K562 (cell line): Measurements from ENCODE around the gene INSL6. TPM values are rescaled to one million over a fixed set of nuclear protein-coding genes. Genes with fewer than 3 reads are reported as not detected.

Experiments used
- ATAC-seq: fragments of 200-7000 bp; cut with Tn5 transposase; 3 replicates; pipeline ENCODE4 v1.9.1; 2020; ENCODE audit warnings: moderate library complexity
- BruUV-seq: library from RNA; stranded (reverse); fragments of 400-500 nt; replicated peaks from 2 replicates; lab custom pipeline; 2021; lab: Mats Ljungman, UMichigan
- CTCF ChIA-PET: fragments of 300-600 bp; formaldehyde crosslinking; extraction: SDS; loops from one replicate; lab custom pipeline; 2021; ENCODE audit warnings: low intra/inter-chr PET ratio; lab: Yijun Ruan, JAX
- POLR2A ChIA-PET: fragments of 300-600, 350-650 bp; sonication (Branson Sonifier 250); formaldehyde crosslinking; extraction: SDS; loops from one replicate; lab custom pipeline; 2021; ENCODE audit warnings: antibody characterized with exemption, inconsistent platforms; lab: Yijun Ruan, JAX
- DNase-seq, 4 experiments: peaks; one replicate each; pipeline versions ENCODE4 v3.0.0 to v3.0.0-alpha.2; 2011 to 2018; ENCODE audit warnings: low spot score in 3 of 4, mixed read lengths in 3 of 4; ENCODE audit errors: extremely low read depth in 1 of 4
- FAIRE-seq: peaks from 2 replicates; lab custom pipeline; 2011; peaks lifted over from hg19 to GRCh38; lab: Jason Lieb, UNC
- H2AFZ ChIP-seq: 2 replicates; pipeline ENCODE4 v1.6.0; 2011; ENCODE audit warnings: low read depth, low read length, control low read depth, inconsistent platforms
- H3K27ac ChIP-seq: fragments of 200-600 bp; 3 replicates; pipeline ENCODE4 v1.8.0; 2011; ENCODE audit warnings: low read depth, mild to moderate bottlenecking, control low read depth, inconsistent platforms, low read length, moderate library complexity, mixed read lengths; ENCODE audit errors: extremely low read depth
- H3K27me3 ChIP-seq, 2 experiments: fragments of 300-600 bp in 1 of 2; 2 replicates in 1 of 2; 3 replicates in 1 of 2; pipeline versions ENCODE4 v1.6.0 to v1.8.0; 2011; ENCODE audit warnings: inconsistent platforms in 2 of 2, low read length in 2 of 2, mild to moderate bottlenecking in 1 of 2, mixed read lengths in 1 of 2, moderate library complexity in 1 of 2; ENCODE audit not compliant: control insufficient read depth in 2 of 2, insufficient read depth in 2 of 2
- H3K36me3 ChIP-seq: fragments of 300-600 bp; 3 replicates; pipeline ENCODE4 v1.8.0; 2011; ENCODE audit warnings: mild to moderate bottlenecking, low read length, inconsistent platforms; ENCODE audit not compliant: control insufficient read depth, insufficient read depth
- H3K4me1 ChIP-seq, 2 experiments: fragments of 200-600 bp in 1 of 2; replicated peaks in 1 of 2; 2 replicates in 1 of 2; 3 replicates in 1 of 2; pipeline versions ENCODE4 v1.5.1 to v1.8.0; 2011; ENCODE audit warnings: inconsistent platforms in 2 of 2, low read length in 2 of 2, mild to moderate bottlenecking in 1 of 2, mixed read lengths in 1 of 2, moderate library complexity in 1 of 2; ENCODE audit not compliant: control insufficient read depth in 2 of 2, insufficient read depth in 2 of 2
- H3K4me2 ChIP-seq: 2 replicates; pipeline ENCODE4 v1.6.1; 2011; ENCODE audit warnings: low read length, control low read depth, inconsistent platforms, mixed read lengths; ENCODE audit not compliant: insufficient read depth
- H3K4me3 ChIP-seq: fragments of 200-600 bp; sonication (generic), shearing (Covaris generic); 2 replicates; pipeline ENCODE4 v1.5.1; 2016; ENCODE audit warnings: control low read depth, inconsistent platforms
- H3K79me2 ChIP-seq: fragments of 200-600 bp; 3 replicates; pipeline ENCODE4 v1.8.0; 2011; ENCODE audit warnings: low read length, inconsistent platforms; ENCODE audit not compliant: control insufficient read depth, insufficient read depth
- H3K9ac ChIP-seq, 2 experiments: 2 replicates each; pipeline versions ENCODE4 v1.6.0 to v1.6.1; 2011; ENCODE audit warnings: low read depth in 2 of 2, low read length in 2 of 2, control low read depth in 1 of 2, inconsistent platforms in 1 of 2, mild to moderate bottlenecking in 1 of 2, mixed read lengths in 1 of 2; ENCODE audit not compliant: insufficient read depth in 1 of 2
- H3K9me1 ChIP-seq: one replicate; pipeline ENCODE4 v1.6.0; 2011; ENCODE audit warnings: inconsistent platforms, mild to moderate bottlenecking, low read length, moderate library complexity; ENCODE audit not compliant: control insufficient read depth, insufficient read depth
- H3K9me3 ChIP-seq: replicated peaks from 2 replicates; pipeline ENCODE4 v1.5.1; 2011; ENCODE audit warnings: low read depth, low read length, inconsistent platforms; ENCODE audit not compliant: control insufficient read depth, insufficient read depth
- H4K20me1 ChIP-seq: replicated peaks from 2 replicates; pipeline ENCODE4 v1.6.1; 2011; ENCODE audit warnings: low read length, inconsistent platforms, mixed read lengths; ENCODE audit not compliant: control insufficient read depth, insufficient read depth
- DIDO1 ChIP-seq: fragments of 450-650 bp; IDR thresholded peaks from 2 replicates; pipeline ENCODE4 v1.6.1; 2016; ENCODE audit warnings: low read depth, missing biosample characterization, missing genetic modification characterization
- EP400 ChIP-seq: fragments of 450-650 bp; IDR thresholded peaks from 2 replicates; pipeline ENCODE4 v1.6.1; 2017; ENCODE audit warnings: antibody characterized with exemption, mild to moderate bottlenecking, moderate library complexity
- MAFF ChIP-seq: IDR thresholded peaks from 2 replicates; pipeline ENCODE4 v1.6.1; 2012; ENCODE audit warnings: low read length, improper control_type of control experiment
- MEF2A ChIP-seq: IDR thresholded peaks from 2 replicates; pipeline ENCODE4 v1.6.1; 2011; ENCODE audit warnings: low read depth, mild to moderate bottlenecking, low read length, moderate library complexity; ENCODE audit not compliant: control insufficient read depth
- NCOA4 ChIP-seq: fragments of 450-650 bp; IDR thresholded peaks from 2 replicates; pipeline ENCODE4 v1.6.1; 2018; ENCODE audit warnings: mild to moderate bottlenecking; ENCODE audit not compliant: partially characterized antibody
- NFE2L1 ChIP-seq: fragments of 450-650 bp; IDR thresholded peaks from 2 replicates; pipeline ENCODE4 v1.6.1; 2016; ENCODE audit warnings: missing genetic modification characterization, low read depth, mild to moderate bottlenecking, missing compliant biosample characterization, moderate library complexity, borderline replicate concordance
- SETDB1 ChIP-seq: IDR thresholded peaks from one replicate; pipeline ENCODE4 v1.6.1; 2012; ENCODE audit warnings: low read length, control low read depth, inconsistent platforms
- TBP ChIP-seq: optimal IDR thresholded peaks from 2 replicates; pipeline ENCODE3; 2011; ENCODE audit warnings: low read depth, low read length, improper control_type of control experiment
- XRCC5 ChIP-seq: fragments of 200-400 bp; formaldehyde crosslinking; IDR thresholded peaks from 2 replicates; pipeline ENCODE4 v1.6.1; 2017; ENCODE audit warnings: low read depth, mild to moderate bottlenecking, low read length
- ZEB2 ChIP-seq: fragments of 450-650 bp; IDR thresholded peaks from 2 replicates; pipeline ENCODE4 v1.6.1; 2016
- ZNF175 ChIP-seq: fragments of 200-800 bp; sonication (Bioruptor generic); IDR thresholded peaks from 2 replicates; pipeline ENCODE4 v1.6.1; 2016; ENCODE audit warnings: low read depth, mild to moderate bottlenecking, missing genetic modification characterization, missing compliant biosample characterization
- ZNF57 ChIP-seq: fragments of 450-650 bp; formaldehyde crosslinking; IDR thresholded peaks from 2 replicates; pipeline ENCODE4 v1.4.0; 2020; ENCODE audit warnings: mild to moderate bottlenecking, moderate library complexity
- ZNF75A ChIP-seq: fragments of 450-650 bp; formaldehyde crosslinking; IDR thresholded peaks from 2 replicates; pipeline ENCODE4 v1.4.0; 2020; ENCODE audit warnings: mild to moderate bottlenecking
- ZNF778 ChIP-seq: fragments of 450-650 bp; formaldehyde crosslinking; IDR thresholded peaks from 2 replicates; pipeline ENCODE4 v1.4.0; 2020; ENCODE audit warnings: mild to moderate bottlenecking, moderate library complexity
- WGBS: fragments of 100-300 bp; shearing (Covaris generic); methylation state at CpG from one replicate; pipeline ENCODE4 v1.1.6; 2016; ENCODE audit warnings: low coverage, mixed read lengths; ENCODE audit not compliant: insufficient coverage; ENCODE audit errors: missing lambda C conversion rate; 5-methylcytosine and 5-hydroxymethylcytosine counted together
- in situ Hi-C: fragments of 300-500 bp; cut with MboI; formaldehyde crosslinking; loops from 4 replicates; pipeline ENCODE4 v1.15.0; 2018; ENCODE audit warnings: inconsistent platforms, mixed read lengths
- intact Hi-C: fragments of 100-400 bp; cut with micrococcal nuclease; formaldehyde crosslinking; loops from 2 replicates; pipeline ENCODE4 v1.14.2; 2022
- polyA plus RNA-seq, 8 experiments: library from polyadenylated mRNA; depleted of rRNA in 4 of 8; stranded (reverse) in 5 of 8; unstranded in 3 of 8; fragments of >200 nt; fragmentation: Nextera tagmentation in 2 of 8; fragmentation: Illumina TruSeq in 1 of 8; extraction: Ambion mirVana in 2 of 8; extraction: Trizol in 1 of 8; gene quantifications; 2 replicates each; pipeline versions ENCODE4 v1.2.1 to v1.2.3, GENCODE V29; 2011 to 2014; ENCODE audit warnings: inconsistent platforms in 1 of 8, missing spikeins in 1 of 8
- total RNA-seq, 7 experiments: library from RNA; depleted of rRNA in 6 of 7; stranded (reverse); fragments of >200 nt in 6 of 7; fragmentation: Illumina TruSeq in 2 of 7; extraction: Trizol in 2 of 7; gene quantifications; 2 replicates each; pipeline versions ENCODE4 v1.2.1 to v1.2.3, GENCODE V29; 2011 to 2021; ENCODE audit warnings: low replicate concordance in 1 of 7
- TF ChIP-seq, protein P1 (sequence below): fragments of 450-650 bp; IDR thresholded peaks from 2 replicates; pipeline ENCODE4 v1.6.1; 2016; ENCODE audit warnings: borderline replicate concordance
- TF ChIP-seq, protein P2 (sequence below): fragments of 450-650 bp; IDR thresholded peaks from 2 replicates; pipeline ENCODE4 v1.7.1; 2018; ENCODE audit warnings: mild to moderate bottlenecking, low read depth; ENCODE audit not compliant: partially characterized antibody

Gene INSL6
- total and polyA plus RNA-seq, 9 of the 15 experiments (the other 6 are each of a cell fraction or from before 2014, with no cell fraction given), result 0.04 to 0.06 TPM; not detected in 7

DNA sequence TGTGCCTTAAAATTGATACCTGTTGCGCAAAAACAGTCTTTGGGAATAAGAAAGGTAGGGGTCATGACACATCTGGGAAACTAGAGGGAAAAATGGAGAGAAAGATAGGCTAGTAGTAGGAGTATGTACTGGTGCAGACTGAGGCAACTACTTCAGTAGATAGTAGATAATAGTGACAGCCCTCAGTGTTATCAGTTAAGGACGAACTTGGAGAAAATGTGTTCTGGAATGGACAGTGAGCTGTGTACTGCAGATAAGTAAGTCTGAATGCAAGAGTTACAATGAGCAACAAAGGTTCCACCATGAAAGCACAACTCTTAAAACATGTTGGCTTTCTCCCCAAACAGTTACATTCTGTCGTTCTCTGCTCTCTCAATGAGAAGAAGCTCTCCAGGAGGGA lies 6.5 kb upstream of the INSL6 start (continued):
- TF ChIP-seq, protein P1, sequence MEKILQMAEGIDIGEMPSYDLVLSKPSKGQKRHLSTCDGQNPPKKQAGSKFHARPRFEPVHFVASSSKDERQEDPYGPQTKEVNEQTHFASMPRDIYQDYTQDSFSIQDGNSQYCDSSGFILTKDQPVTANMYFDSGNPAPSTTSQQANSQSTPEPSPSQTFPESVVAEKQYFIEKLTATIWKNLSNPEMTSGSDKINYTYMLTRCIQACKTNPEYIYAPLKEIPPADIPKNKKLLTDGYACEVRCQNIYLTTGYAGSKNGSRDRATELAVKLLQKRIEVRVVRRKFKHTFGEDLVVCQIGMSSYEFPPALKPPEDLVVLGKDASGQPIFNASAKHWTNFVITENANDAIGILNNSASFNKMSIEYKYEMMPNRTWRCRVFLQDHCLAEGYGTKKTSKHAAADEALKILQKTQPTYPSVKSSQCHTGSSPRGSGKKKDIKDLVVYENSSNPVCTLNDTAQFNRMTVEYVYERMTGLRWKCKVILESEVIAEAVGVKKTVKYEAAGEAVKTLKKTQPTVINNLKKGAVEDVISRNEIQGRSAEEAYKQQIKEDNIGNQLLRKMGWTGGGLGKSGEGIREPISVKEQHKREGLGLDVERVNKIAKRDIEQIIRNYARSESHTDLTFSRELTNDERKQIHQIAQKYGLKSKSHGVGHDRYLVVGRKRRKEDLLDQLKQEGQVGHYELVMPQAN, result no peak
- TF ChIP-seq ZNF75A (no peak), EP400 (peak; percentile 11; the same call in 1 of the 2 replicates)

DNA sequence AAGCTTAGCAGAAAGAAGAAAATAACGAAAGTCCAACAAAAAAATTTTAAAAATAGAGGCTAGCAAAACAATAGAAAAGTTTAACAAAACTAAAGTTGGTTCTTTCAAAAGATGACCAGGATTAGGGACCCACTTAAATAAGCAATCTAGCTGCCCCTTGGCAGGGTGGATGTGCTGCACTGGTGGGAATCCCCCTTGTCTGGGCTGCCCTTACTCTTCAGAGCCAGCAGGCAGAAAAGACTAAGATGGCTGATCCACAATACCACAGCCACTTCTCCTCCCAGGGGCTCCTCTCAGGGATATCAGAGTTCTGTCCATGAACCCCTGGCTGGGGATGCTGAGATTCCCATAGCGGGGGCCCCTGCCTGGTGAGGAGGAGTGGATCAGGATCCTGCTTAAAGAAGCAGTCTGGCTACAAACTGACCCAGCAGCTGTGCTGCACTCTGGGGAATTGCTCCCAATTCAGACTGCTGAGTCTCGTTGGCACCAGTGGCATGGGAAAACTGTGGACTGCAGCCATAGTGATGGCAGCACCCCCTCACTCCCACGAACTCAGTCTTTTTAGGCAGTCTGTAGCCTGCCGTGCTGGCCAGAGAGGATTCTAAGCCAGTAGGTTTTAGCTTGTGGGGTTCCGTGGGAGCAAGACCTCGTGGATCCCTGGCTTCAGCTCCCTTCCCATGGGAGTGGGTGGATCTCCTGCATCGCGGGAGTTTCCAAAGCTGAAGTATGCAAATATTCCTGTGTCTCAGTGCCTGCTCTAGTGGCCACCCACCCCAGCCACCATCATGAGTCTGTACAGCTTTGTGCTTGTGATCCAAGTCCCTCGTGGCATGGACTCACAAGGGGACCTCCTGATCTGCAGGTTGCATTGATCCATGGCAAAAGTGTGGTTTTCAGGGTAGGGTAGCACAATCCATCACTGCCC lies 2.9 kb upstream of the INSL6 start:
- FAIRE-seq, result no peak
- in situ Hi-C loops, result loop anchor here (25.0 kb wide), 1 partner anchor 399 kb away; no protein-coding TSS in a partner anchor
- CTCF ChIA-PET, result no interaction called here
- H3K4me3 ChIP-seq, result no peak overlapping the region
- H3K36me3 ChIP-seq, result no peaks in the 10 kb centered on the region
- no peak overlapping the region for H2AFZ ChIP-seq
- no peak for ATAC-seq
- H4K20me1 ChIP-seq, result no peaks in the 10 kb centered on the region
- intact Hi-C loops, result loop anchor here (5.0 to 10.0 kb wide), 3 partner anchors 239 to 434 kb away; no protein-coding TSS in a partner anchor
- H3K79me2 ChIP-seq, result no peaks in the 10 kb centered on the region
- POLR2A ChIA-PET, result interaction anchor here (0.6 to 0.7 kb wide), 3 partner anchors 163 to 706 kb away, joined by 3 to 4 read pairs (median 4); no protein-coding TSS in a partner anchor
- H3K4me2 ChIP-seq, result no peak overlapping the region
- H3K9me1 ChIP-seq, result no peaks in the 10 kb centered on the region
- H3K27me3 ChIP-seq, result no peaks in the 10 kb centered on the region
- H3K9ac ChIP-seq, result no peak overlapping the region
- BruUV-seq, result no TSS peak
- H3K4me1 ChIP-seq, result peaks cover 0 to 11% of the 10 kb centered on the region in 2 experiments; a peak in 2 of 5 replicates
- no peak overlapping the region for H3K27ac ChIP-seq
- 2% methylated on average over 6 of the region's 10 CpGs for WGBS
- H3K9me3 ChIP-seq, result no peaks in the 10 kb centered on the region
- no peak for DNase-seq
- TF ChIP-seq XRCC5 (no peak), DIDO1 (tag) (no peak), TBP (no peak), ZEB2 (no peak), NCOA4 (no peak), SETDB1 (no peak), ZNF57 (no peak), ZNF778 (CRISPR knock-in tag) (no peak), MAFF (no peak), NFE2L1 (tag) (no peak), MEF2A (no peak), ZNF175 (CRISPR knock-in tag) (no peak)
- TF ChIP-seq, protein P2, sequence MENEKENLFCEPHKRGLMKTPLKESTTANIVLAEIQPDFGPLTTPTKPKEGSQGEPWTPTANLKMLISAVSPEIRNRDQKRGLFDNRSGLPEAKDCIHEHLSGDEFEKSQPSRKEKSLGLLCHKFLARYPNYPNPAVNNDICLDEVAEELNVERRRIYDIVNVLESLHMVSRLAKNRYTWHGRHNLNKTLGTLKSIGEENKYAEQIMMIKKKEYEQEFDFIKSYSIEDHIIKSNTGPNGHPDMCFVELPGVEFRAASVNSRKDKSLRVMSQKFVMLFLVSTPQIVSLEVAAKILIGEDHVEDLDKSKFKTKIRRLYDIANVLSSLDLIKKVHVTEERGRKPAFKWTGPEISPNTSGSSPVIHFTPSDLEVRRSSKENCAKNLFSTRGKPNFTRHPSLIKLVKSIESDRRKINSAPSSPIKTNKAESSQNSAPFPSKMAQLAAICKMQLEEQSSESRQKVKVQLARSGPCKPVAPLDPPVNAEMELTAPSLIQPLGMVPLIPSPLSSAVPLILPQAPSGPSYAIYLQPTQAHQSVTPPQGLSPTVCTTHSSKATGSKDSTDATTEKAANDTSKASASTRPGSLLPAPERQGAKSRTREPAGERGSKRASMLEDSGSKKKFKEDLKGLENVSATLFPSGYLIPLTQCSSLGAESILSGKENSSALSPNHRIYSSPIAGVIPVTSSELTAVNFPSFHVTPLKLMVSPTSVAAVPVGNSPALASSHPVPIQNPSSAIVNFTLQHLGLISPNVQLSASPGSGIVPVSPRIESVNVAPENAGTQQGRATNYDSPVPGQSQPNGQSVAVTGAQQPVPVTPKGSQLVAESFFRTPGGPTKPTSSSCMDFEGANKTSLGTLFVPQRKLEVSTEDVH, result no peak
